Measurements from ENCODE around the gene ADM2. TPM values are rescaled to one million over a fixed set of nuclear protein-coding genes. Genes with fewer than 3 reads are reported as not detected.

Gene ADM2
- total and polyA plus RNA-seq, 2 of the 13 experiments (the other 11 are each of a cell fraction or from before 2014, with no cell fraction given) = 1.2 to 3.0 TPM

GRCh38 chr22:50530580-50530876, 49.2 kb downstream of the ADM2 start (continued):
- TF ChIP-seq ZBTB34 (CRISPR knock-in tag; IDR thresholded peaks at IDR 0.05) (no peak), ZNF703 (CRISPR knock-in tag; IDR thresholded peaks at IDR 0.05; ENCODE audit: borderline replicate concordance) (peak; percentile 31; the same call in 1 of the 2 replicates), ZNF7 (CRISPR knock-in tag; IDR thresholded peaks at IDR 0.05) (no peak), NFRKB (IDR thresholded peaks at IDR 0.05) (no peak), MIER2 (CRISPR knock-in tag; IDR thresholded peaks at IDR 0.05) (no peak), TFE3 (CRISPR knock-in tag; IDR thresholded peaks at IDR 0.05) (peak; percentile 25; the same call in 1 of the 2 replicates), ZNF34 (CRISPR knock-in tag; IDR thresholded peaks at IDR 0.05; ENCODE audit: borderline replicate concordance) (0 out of 2 replicates have a peak, but pooled peaks have one; percentile 56), GABPB1 (CRISPR knock-in tag; IDR thresholded peaks at IDR 0.05) (peak; percentile 52; the same call in 1 of the 2 replicates), NAIF1 (CRISPR knock-in tag; IDR thresholded peaks at IDR 0.05; ENCODE audit: borderline replicate concordance) (no peak; the same call in 1 of the 2 replicates), PRMT3 (CRISPR knock-in tag; IDR thresholded peaks at IDR 0.05; ENCODE audit: borderline replicate concordance, low read depth) (no peak), ZMYM2 (CRISPR knock-in tag; IDR thresholded peaks at IDR 0.05) (no peak; the same call in 1 of the 2 replicates), PITX1 (CRISPR knock-in tag; IDR thresholded peaks at IDR 0.05) (no peak; the same call in none of the 2 replicates), TGIF2 (CRISPR knock-in tag; IDR thresholded peaks at IDR 0.05) (no peak), ELF1 (CRISPR knock-in tag; IDR thresholded peaks at IDR 0.05) (0 out of 2 replicates have a peak, but pooled peaks have one; percentile 7), XRCC5 (optimal IDR thresholded peaks at IDR 0.05; ENCODE audit: low read length) (peak; percentile 16), EP300 (IDR thresholded peaks at IDR 0.05; ENCODE audit: low read depth in 2 of 2, low read length in 2 of 2) (no peak), EP300 (CRISPR knock-in tag; IDR thresholded peaks at IDR 0.05; ENCODE audit: borderline replicate concordance) (no peak), SP2 (CRISPR knock-in tag; IDR thresholded peaks at IDR 0.05) (no peak)
- TF ChIP-seq, protein P1, sequence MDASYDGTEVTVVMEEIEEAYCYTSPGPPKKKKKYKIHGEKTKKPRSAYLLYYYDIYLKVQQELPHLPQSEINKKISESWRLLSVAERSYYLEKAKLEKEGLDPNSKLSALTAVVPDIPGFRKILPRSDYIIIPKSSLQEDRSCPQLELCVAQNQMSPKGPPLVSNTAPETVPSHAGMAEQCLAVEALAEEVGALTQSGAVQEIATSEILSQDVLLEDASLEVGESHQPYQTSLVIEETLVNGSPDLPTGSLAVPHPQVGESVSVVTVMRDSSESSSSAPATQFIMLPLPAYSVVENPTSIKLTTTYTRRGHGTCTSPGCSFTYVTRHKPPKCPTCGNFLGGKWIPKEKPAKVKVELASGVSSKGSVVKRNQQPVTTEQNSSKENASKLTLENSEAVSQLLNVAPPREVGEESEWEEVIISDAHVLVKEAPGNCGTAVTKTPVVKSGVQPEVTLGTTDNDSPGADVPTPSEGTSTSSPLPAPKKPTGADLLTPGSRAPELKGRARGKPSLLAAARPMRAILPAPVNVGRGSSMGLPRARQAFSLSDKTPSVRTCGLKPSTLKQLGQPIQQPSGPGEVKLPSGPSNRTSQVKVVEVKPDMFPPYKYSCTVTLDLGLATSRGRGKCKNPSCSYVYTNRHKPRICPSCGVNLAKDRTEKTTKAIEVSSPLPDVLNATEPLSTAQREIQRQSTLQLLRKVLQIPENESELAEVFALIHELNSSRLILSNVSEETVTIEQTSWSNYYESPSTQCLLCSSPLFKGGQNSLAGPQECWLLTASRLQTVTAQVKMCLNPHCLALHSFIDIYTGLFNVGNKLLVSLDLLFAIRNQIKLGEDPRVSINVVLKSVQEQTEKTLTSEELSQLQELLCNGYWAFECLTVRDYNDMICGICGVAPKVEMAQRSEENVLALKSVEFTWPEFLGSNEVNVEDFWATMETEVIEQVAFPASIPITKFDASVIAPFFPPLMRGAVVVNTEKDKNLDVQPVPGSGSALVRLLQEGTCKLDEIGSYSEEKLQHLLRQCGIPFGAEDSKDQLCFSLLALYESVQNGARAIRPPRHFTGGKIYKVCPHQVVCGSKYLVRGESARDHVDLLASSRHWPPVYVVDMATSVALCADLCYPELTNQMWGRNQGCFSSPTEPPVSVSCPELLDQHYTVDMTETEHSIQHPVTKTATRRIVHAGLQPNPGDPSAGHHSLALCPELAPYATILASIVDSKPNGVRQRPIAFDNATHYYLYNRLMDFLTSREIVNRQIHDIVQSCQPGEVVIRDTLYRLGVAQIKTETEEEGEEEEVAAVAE (CRISPR knock-in tag; IDR thresholded peaks at IDR 0.05; ENCODE audit: borderline replicate concordance) = no peak
- TF ChIP-seq, protein P2, sequence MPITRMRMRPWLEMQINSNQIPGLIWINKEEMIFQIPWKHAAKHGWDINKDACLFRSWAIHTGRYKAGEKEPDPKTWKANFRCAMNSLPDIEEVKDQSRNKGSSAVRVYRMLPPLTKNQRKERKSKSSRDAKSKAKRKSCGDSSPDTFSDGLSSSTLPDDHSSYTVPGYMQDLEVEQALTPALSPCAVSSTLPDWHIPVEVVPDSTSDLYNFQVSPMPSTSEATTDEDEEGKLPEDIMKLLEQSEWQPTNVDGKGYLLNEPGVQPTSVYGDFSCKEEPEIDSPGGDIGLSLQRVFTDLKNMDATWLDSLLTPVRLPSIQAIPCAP (CRISPR knock-in tag; IDR thresholded peaks at IDR 0.05; ENCODE audit: low read depth) = no peak

Data from HepG2 (cell line).